ENCODE measurements around the gene PON2. TPM values are rescaled to one million over a fixed set of nuclear protein-coding genes. Genes with fewer than 3 reads are reported as not detected.

PON2 gene
- total and polyA plus RNA-seq, 2 of the 13 experiments (the other 11 are each of a cell fraction or from before 2014, with no cell fraction given): 202 to 217 TPM

DNA sequence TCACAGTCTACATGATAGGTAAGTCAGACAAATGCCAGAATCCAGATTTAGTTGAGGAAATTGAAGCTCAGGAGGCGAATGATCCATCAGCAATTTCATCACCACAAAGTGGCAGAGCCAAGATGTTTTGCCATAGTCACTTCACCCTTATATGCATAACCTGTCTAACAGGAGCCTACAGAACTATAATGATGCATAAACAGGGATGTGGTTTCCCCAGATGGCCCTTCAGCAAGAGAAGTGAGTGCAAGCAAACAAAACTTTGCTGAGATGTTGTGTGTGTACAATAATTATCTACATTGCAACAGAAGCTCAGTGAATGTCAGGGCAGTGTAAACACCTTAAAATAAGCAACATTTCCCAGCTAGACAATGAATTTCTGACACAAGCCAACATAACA lies 67.2 kb downstream of the PON2 start (continued):
- TF ChIP-seq POGZ (CRISPR knock-in tag; IDR thresholded peaks at IDR 0.05) (no peak), MYPOP (CRISPR knock-in tag; IDR thresholded peaks at IDR 0.05) (no peak)

GRCh38 chr7:95365151-95365550 lies 69.7 kb downstream of the PON2 start:
- no peak overlapping the region for H3K27ac ChIP-seq (ENCODE audit: extremely low read length, insufficient read depth, low read length)
- no peak overlapping the region for H3K4me2 ChIP-seq (ENCODE audit: low read depth, low read length)
- H3K79me2 ChIP-seq (ENCODE audit: insufficient read depth, low read length): no peaks in the 10 kb centered on the region
- H3K9me3 ChIP-seq (ENCODE audit: low read length): no peaks in the 10 kb centered on the region
- TF ChIP-seq FOSL2 (CRISPR knock-in tag; IDR thresholded peaks at IDR 0.05) (peak; percentile 81), ZNF629 (CRISPR knock-in tag; conservative IDR thresholded peaks at IDR 0.05) (no peak), FOXA3 (CRISPR knock-in tag; IDR thresholded peaks at IDR 0.05) (peak; percentile 44; the same call in 1 of the 2 replicates), FOXA1 (IDR thresholded peaks at IDR 0.05) (no peak), FOXA1 (CRISPR knock-in tag; IDR thresholded peaks at IDR 0.05) (0 out of 2 replicates have a peak, but pooled peaks have one; percentile 22), ZNF816 (CRISPR knock-in tag; IDR thresholded peaks at IDR 0.05; ENCODE audit: borderline replicate concordance) (no peak)
- TF ChIP-seq, protein P1, sequence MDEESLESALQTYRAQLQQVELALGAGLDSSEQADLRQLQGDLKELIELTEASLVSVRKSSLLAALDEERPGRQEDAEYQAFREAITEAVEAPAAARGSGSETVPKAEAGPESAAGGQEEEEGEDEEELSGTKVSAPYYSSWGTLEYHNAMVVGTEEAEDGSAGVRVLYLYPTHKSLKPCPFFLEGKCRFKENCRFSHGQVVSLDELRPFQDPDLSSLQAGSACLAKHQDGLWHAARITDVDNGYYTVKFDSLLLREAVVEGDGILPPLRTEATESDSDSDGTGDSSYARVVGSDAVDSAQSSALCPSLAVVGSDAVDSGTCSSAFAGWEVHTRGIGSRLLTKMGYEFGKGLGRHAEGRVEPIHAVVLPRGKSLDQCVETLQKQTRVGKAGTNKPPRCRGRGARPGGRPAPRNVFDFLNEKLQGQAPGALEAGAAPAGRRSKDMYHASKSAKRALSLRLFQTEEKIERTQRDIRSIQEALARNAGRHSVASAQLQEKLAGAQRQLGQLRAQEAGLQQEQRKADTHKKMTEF (CRISPR knock-in tag; IDR thresholded peaks at IDR 0.05): no peak
- H2AFZ ChIP-seq (ENCODE audit: low read length): no peak overlapping the region
- H3K4me1 ChIP-seq (ENCODE audit: insufficient read depth, low read length): no peaks in the 10 kb centered on the region
- in situ Hi-C loops (cut with HindIII; ENCODE audit: extremely low pct_ligation_motif_present, low pct_unique_long_range_greater_than_20kb) (no loop called here), intact Hi-C loops (cut with micrococcal nuclease; ENCODE audit: unreplicated experiment) (no loop called here)
- 100% methylated on average over 1 of the region's 1 CpG for WGBS (ENCODE audit: low lambda C conversion rate)
- DNase-seq (ENCODE audit: low spot score): peak; percentile 10
- no peak for FAIRE-seq
- H3K27me3 ChIP-seq (ENCODE audit: control insufficient read depth in 1 of 2, insufficient read depth in 2 of 2, low read length in 2 of 2): no peaks in the 10 kb centered on the region
- H4K20me1 ChIP-seq (ENCODE audit: insufficient read depth, low read length): no peaks in the 10 kb centered on the region
- BruUV-seq (replicated peaks): no TSS peak
- no peak overlapping the region for H3K4me3 ChIP-seq (replicated peaks in 1 of 3; ENCODE audit: insufficient read depth in 1 of 3, low read depth in 2 of 3, low read length in 3 of 3)
- no peak for ATAC-seq
- CTCF ChIA-PET (ENCODE audit: low intra/inter-chr PET ratio, low total read pairs): no interaction called here
- peaks cover 0 to 3% of the 10 kb centered on the region in 2 experiments; a peak in 2 of 5 replicates for H3K36me3 ChIP-seq (replicated peaks in 1 of 2; ENCODE audit: control insufficient read depth in 1 of 2, insufficient read depth in 2 of 2, low read length in 2 of 2)
- H3K9ac ChIP-seq (ENCODE audit: insufficient read depth, low read depth, low read length): no peak overlapping the region
- POLR2A ChIA-PET: no interaction called here

Measured in HepG2 (cell line).